UCSD-AML1 (cell line): ENCODE data around the gene ABCC3.
"Not testable (repeated sequence)": the region's sequence is repeated elsewhere in the genome, so short reads cannot be mapped to it uniquely, and the experiment has no call there.

Experiments used
- DNase-seq: peaks from one replicate; lab custom pipeline; 2025; ENCODE audit not compliant: unreplicated experiment; lab: John Stamatoyannopoulos, UW

The ABCC3 gene

DNA sequence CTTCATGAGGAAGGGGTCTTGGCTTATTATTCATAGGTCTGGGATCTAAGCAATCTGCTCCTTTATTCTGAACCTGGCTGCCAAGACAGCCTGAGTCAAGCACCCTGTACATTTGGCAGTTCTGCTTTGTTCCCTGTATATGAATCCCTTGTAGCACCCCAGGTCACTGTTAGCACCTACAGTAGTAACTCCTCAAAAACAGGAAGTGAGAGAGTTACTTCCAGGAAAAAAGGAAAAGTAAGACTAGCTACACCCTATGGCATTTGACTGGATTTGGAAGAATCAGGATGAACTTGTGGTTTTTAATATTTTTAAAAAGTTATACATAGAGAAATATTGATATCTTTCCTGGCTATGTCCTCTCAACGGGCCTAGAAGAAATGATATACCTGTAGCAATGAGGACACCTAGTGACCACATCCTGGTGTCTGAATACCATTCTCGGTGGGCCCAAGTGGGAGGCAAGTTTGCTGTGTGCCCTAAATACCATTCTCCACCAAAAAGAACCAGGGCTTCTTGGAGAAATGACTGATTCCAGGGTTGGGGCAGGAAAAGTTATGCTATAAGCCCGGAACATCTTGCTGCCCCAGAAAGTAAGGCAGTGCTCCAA, 63.1 kb downstream of the ABCC3 start:
- no peak for DNase-seq

DNA sequence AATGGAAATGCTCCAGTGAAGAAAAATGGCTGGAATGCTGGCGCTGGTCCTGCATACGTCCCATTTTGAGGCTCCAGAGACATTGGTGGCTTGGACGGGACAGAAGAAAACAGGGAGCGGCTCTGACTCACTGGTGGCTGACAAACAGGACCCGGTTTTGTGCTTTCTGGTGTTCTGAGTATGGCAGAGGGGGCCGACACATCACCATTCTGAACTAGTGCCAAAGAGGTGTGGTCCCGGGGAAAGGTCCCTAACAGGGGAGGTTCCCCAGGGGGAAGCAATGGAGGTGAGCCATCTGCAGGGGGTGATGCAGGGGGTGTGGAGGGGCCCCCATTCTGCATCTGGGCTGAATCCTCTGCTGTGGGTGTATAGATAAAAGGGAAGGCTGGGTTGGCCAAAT, 64.7 kb downstream of the ABCC3 start:
- no peak for DNase-seq

GRCh38 chr17:50703162-50703561, 68.5 kb downstream of the ABCC3 start:
- no peak for DNase-seq

DNA sequence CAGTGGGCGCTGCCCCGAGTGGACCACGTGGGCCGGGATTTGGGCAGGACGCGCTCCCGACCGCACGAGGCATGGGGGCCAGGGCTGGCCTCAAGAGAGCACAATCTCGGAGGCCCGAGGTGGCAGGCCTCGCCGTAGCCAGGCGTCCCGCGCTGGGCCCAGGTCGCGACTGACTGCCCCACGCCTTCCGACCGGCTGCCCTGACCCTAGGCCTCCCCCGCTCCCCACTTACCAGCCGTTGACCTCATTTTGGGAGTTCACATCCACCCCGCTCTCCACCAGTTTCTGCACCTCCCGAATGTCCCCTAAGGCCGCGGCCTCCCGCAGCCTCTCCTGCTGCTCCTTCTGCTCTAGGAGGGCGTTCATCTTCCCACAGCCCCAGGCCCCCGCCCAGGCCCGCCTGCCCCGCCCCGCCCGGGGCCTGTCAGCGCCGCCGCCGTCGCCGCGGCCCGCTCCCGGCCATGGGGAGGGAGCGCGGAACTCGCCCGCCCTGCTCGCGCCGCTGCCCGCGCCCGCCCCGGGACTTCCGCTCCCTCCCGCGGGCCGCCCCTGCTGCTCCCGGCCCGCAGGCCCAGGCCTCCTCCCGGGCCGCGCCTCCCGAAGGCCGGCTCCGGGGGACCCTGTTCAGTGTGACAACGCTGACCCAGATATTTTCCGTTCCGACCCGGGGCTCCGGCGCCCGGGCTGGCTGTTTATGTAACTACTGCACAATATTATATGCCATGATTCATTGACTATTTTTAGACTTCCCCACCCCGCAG, 72.8 kb downstream of the ABCC3 start, which contains the start of gene ANKRD40:
Gene ANKRD40, minus strand, starts transcription at position 626 of the 761 bp plus-strand sequence. Its CDS starts 260 bp downstream, at position 366.
- peak; percentile 90 for DNase-seq

GRCh38 chr17:50708050-50709000, 73.6 kb downstream of the ABCC3 start:
- DNase-seq, result no peak

DNA sequence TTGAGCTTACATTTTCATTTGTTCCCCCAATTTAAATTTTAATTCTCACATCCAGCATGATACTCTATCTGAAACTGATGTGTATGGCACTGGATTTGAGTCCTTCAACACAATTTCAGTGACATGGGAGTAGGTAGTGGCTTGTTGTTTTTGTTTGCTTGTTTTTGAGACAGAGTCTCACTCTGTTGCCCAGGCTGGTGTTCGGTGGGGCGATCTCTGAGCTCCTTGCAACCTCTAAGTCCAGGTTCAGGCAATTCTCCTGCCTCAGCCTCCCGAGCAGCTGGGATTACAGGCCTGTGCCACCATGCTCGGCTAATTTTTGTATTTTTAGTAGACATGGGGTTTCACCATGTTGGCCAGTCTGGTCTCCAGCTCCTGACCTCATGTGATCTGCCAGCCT, 74.4 kb downstream of the ABCC3 start:
- DNase-seq, result not testable (repeated sequence)

- no peak for DNase-seq
Observed at GRCh38 chr17:50710025-50710424, 75.3 kb downstream of the ABCC3 start.

GRCh38 chr17:50710650-50711049, 76.0 kb downstream of the ABCC3 start:
- no peak for DNase-seq

GRCh38 chr17:50712641-50713040, 78.0 kb downstream of the ABCC3 start:
- no peak for DNase-seq

DNA sequence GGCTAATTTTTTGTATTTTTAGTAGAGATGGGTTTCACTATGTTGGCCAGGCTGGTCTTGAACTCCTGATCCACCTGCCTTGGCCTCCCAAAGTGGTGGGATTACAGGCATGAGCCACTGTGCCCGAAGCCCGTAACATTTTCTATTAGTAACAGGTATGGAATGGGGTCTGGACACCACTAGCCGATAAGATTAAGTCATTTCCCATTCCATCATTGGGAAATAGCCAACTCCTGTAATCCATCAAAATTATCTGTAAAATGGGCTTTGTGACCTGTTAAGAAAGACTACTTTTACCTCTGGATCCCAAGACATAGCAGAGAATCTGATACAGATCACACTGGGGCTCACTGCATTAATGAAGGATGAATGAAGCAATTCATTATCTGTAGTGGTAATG, 80.8 kb downstream of the ABCC3 start:
- no peak for DNase-seq

- peak; percentile 95 for DNase-seq
Observed at GRCh38 chr17:50719144-50719923, 84.7 kb downstream of the ABCC3 start, which contains the start of gene LUC7L3. TSS of gene LUC7L3 (plus strand) at chr17:50719603. CDS start at chr17:50719733, 130 bp downstream.

GRCh38 chr17:50719924-50720794, 85.5 kb downstream of the ABCC3 start:
- DNase-seq, result no peak

DNA sequence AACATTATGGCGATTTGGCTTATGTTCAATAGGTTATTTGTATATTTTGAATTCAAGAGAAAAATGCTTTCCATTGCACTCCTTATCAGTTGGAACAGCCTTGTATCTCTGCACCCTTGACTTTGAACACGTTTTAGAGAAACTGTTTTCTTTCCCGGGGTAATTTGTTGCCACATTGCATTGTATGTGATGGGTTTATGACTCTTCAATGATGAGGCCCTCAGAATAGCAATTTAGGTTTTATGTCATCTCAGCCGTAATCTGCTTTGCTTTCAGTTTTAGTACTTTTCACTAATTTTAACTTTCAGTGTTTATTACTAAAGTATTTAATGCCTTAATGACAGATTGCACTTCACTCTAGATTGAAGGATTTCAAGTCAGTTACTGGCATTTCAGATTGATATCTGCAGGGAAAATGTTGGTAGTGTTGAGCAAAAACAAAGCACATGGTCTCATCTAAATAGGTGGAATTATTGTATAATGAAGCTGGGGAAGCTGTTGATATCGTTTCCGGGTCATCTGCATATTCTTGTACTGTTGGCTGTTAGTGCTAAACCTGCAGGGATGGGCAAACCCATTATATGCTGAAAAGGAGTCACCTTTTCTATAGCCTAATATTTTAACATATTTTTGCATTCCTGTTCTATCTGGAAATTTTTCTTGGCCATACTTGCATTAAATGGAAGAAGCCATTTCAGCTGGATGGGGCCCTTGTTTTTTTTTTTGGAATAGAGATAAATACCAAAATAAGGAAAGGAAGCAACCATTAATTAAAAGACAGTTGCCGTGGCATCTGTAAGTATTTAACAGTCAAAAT, 86.7 kb downstream of the ABCC3 start:
- DNase-seq, result no peak

DNA sequence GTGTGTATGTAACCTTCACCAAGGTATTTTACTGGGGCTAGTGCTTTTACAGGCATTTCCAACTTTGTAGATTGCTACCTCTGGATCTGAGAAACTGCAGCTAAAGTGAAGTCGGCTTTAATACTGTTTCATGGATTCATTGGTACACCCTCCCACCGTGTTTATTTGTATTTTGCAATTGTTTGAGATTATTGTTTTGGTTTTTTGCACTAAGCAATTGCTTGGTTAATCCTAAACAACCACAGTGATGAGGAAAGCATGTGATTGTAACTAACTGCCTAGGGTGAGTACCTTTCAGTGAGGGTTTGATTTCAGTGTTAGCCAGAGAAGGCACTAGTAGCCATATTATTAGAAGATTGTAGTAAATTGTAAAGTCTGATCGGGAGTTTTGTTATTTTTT, 88.1 kb downstream of the ABCC3 start:
- DNase-seq, result no peak

- DNase-seq, result not testable (repeated sequence)
Observed at GRCh38 chr17:50724622-50725021, 89.9 kb downstream of the ABCC3 start.

- DNase-seq, result no peak
Observed at GRCh38 chr17:50725769-50726655, 91.3 kb downstream of the ABCC3 start.

GRCh38 chr17:50728112-50728429, 93.4 kb downstream of the ABCC3 start:
- no peak for DNase-seq
